ENCODE results near the gene LRRC1. TPM values are rescaled to one million over a fixed set of nuclear protein-coding genes. Genes with fewer than 3 reads are reported as not detected.

Gene LRRC1
- total and polyA plus RNA-seq, 2 experiments from 2014 or later, result 11.3 to 16.6 TPM

GRCh38 chr6:53943395-53943794 is 148.6 kb downstream of the LRRC1 start (continued):
- no peak for TF ChIP-seq CTCF (conservative IDR thresholded peaks at IDR 0.05; ENCODE audit: low read depth in 2 of 2)
- no peak for TF ChIP-seq EZH2phosphoT487 (IDR thresholded peaks at IDR 0.05; ENCODE audit: unreplicated experiment)
- TF ChIP-seq STAT1 (IDR thresholded peaks at IDR 0.05; ENCODE audit: unreplicated experiment), result no peak
- no peak for TF ChIP-seq CREB1 (CRISPR knock-in tag; IDR thresholded peaks at IDR 0.05; ENCODE audit: low read depth)

- Mint-ChIP-seq H3K4me1 (no peaks in the 10 kb centered on the region), H3K27me3 (ENCODE audit: insufficient read depth, low read depth, poor library complexity) (no peaks in the 10 kb centered on the region)
Measured at GRCh38 chr6:53944091-53944490, 149.3 kb downstream of the LRRC1 start.

More at GRCh38 chr6:53944091-53944490, 149.3 kb downstream of the LRRC1 start:
- TF ChIP-seq REST (IDR thresholded peaks at IDR 0.05; ENCODE audit: unreplicated experiment) (no peak), ZNF331 (CRISPR knock-in tag; IDR thresholded peaks at IDR 0.05; ENCODE audit: low read depth) (no peak), NANOG (IDR thresholded peaks at IDR 0.05; ENCODE audit: borderline replicate concordance) (no peak), EZH2phosphoT487 (IDR thresholded peaks at IDR 0.05; ENCODE audit: unreplicated experiment) (no peak), CREB1 (CRISPR knock-in tag; IDR thresholded peaks at IDR 0.05; ENCODE audit: low read depth) (no peak), ETS1 (IDR thresholded peaks at IDR 0.05) (no peak), JUNB (IDR thresholded peaks at IDR 0.05; ENCODE audit: unreplicated experiment) (no peak), STAT1 (IDR thresholded peaks at IDR 0.05; ENCODE audit: unreplicated experiment) (no peak)
- Histone ChIP-seq H3K4me2 (no peak overlapping the region), H3K36me3 (ENCODE audit: insufficient read depth) (no peaks in the 10 kb centered on the region), H3F3A (replicated peaks; ENCODE audit: low read depth) (no peaks in the 10 kb centered on the region), H3K27ac (ENCODE audit: low read depth) (no peak overlapping the region), H2AFZ (peak overlapping the region; percentile 84; the same call in 1 of the 2 replicates), H3K9me2 (ENCODE audit: insufficient read depth) (no peaks in the 10 kb centered on the region), H3K4me3 (no peak overlapping the region), H3K4me1 (ENCODE audit: insufficient read depth) (no peaks in the 10 kb centered on the region), H3K79me2 (replicated peaks; ENCODE audit: insufficient read depth) (no peaks in the 10 kb centered on the region), H3K27me3 (ENCODE audit: insufficient read depth) (no peaks in the 10 kb centered on the region), H4K20me1 (replicated peaks; ENCODE audit: insufficient read depth) (no peaks in the 10 kb centered on the region)
- Mint-ChIP-seq H3K27ac (no peak overlapping the region), H3K36me3 (ENCODE audit: low read depth) (no peaks in the 10 kb centered on the region; the same call in 2 of the 3 replicates), H3K9me3 (peaks cover 8% of the 10 kb centered on the region; the same call in 2 of the 3 replicates), H3K4me3 (no peak overlapping the region)
- ATAC-seq (no peak), DNase-seq (ENCODE audit: low spot score) (no peak)
